Raji (cell line): ENCODE data around the gene HIKESHI.

Experiments
- POLR2A ChIP-seq: IDR thresholded peaks from 2 replicates; pipeline ENCODE4 v1.6.1; 2011; ENCODE audit warnings: low read depth, low read length, control low read depth; ENCODE audit not compliant: insufficient read depth

HIKESHI gene

DNA sequence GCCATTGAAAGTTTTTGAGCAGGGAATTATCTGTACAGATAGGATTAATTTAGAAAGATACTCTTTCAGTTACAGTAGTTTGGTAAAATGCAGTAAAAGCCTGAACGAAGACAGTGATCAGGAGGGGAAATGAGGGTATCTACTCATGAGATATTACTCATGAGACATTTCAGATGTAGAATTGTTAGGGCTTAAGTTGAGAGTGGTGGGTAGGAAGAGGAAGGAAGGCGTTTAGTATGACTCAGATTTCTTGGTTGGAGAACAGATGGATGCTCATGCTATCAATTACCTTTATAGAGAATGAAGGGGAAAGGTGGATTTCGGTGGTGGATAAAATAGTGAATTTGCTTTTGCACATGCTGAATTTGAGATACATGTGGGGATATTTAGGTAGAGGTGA, 88.4 kb downstream of the HIKESHI start:
- no peak for TF ChIP-seq POLR2A

DNA sequence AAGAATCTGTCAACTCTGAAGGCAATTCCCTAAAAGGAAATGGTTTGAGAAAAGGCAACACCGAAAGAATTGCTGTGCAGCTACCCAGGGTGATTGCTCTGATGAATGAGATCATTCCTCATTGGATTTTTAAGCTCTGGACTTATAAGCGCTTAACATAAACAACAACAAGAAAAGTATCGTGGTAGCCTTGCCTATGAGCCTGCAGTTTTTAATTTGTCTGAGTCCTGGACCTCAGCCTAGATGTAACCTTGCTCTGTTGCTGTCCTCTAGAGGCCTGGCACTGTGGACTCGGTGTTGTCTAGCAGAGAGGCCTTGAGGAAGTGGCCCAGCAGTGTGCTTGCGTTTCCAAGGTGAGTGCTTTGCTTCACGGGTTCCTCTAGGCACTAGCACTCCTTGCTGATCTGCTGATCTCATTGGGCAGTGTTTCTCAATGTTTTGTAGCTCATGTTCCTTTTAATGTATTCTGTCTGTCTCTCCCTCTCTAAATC, 93.1 kb downstream of the HIKESHI start:
- no peak for TF ChIP-seq POLR2A
